Measurements from ENCODE around the gene LTBP3. TPM values are rescaled to one million over a fixed set of nuclear protein-coding genes. Genes with fewer than 3 reads are reported as not detected.

The LTBP3 gene
- total and polyA plus RNA-seq, 2 of the 13 experiments (the other 11 are each of a cell fraction or from before 2014, with no cell fraction given) = 12.2 to 68.1 TPM

GRCh38 chr11:65489035-65489705 is 69.0 kb downstream of the LTBP3 start (continued):
- TF ChIP-seq BCL3 (CRISPR knock-in tag; IDR thresholded peaks at IDR 0.05) (no peak), ZFYVE20 (CRISPR knock-in tag; IDR thresholded peaks at IDR 0.05; ENCODE audit: borderline replicate concordance, low read depth) (no peak), GATA4 (IDR thresholded peaks at IDR 0.05; ENCODE audit: borderline replicate concordance, low read depth) (no peak), ETV5 (CRISPR knock-in tag; IDR thresholded peaks at IDR 0.05; ENCODE audit: borderline replicate concordance) (peak; percentile 70), MYNN (CRISPR knock-in tag; IDR thresholded peaks at IDR 0.05; ENCODE audit: low read depth) (no peak; the same call in 1 of the 2 replicates), ZNF276 (CRISPR knock-in tag; IDR thresholded peaks at IDR 0.05; ENCODE audit: low read depth) (no peak), ZNF616 (CRISPR knock-in tag; IDR thresholded peaks at IDR 0.05; ENCODE audit: low read depth) (no peak), PRDM15 (CRISPR knock-in tag; IDR thresholded peaks at IDR 0.05) (no peak; the same call in 1 of the 2 replicates), ZBTB7B (CRISPR knock-in tag; IDR thresholded peaks at IDR 0.05) (peak; percentile 95), ZBTB37 (CRISPR knock-in tag; IDR thresholded peaks at IDR 0.05) (no peak), YY1 (IDR thresholded peaks at IDR 0.05; ENCODE audit: insufficient read depth, insufficient replicate concordance, low read depth, low read length) (peak; percentile 30), ZFP91 (CRISPR knock-in tag; IDR thresholded peaks at IDR 0.05; ENCODE audit: borderline replicate concordance) (peak; percentile 60; the same call in 1 of the 2 replicates), NFIC (IDR thresholded peaks at IDR 0.05; ENCODE audit: low read length) (0 out of 2 replicates have a peak, but pooled peaks have one; percentile 36), FOXP1 (IDR thresholded peaks at IDR 0.05) (no peak), FOXP1 (CRISPR knock-in tag; IDR thresholded peaks at IDR 0.05) (no peak)
- TF ChIP-seq, protein P1, sequence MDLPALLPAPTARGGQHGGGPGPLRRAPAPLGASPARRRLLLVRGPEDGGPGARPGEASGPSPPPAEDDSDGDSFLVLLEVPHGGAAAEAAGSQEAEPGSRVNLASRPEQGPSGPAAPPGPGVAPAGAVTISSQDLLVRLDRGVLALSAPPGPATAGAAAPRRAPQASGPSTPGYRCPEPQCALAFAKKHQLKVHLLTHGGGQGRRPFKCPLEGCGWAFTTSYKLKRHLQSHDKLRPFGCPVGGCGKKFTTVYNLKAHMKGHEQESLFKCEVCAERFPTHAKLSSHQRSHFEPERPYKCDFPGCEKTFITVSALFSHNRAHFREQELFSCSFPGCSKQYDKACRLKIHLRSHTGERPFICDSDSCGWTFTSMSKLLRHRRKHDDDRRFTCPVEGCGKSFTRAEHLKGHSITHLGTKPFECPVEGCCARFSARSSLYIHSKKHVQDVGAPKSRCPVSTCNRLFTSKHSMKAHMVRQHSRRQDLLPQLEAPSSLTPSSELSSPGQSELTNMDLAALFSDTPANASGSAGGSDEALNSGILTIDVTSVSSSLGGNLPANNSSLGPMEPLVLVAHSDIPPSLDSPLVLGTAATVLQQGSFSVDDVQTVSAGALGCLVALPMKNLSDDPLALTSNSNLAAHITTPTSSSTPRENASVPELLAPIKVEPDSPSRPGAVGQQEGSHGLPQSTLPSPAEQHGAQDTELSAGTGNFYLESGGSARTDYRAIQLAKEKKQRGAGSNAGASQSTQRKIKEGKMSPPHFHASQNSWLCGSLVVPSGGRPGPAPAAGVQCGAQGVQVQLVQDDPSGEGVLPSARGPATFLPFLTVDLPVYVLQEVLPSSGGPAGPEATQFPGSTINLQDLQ (CRISPR knock-in tag; IDR thresholded peaks at IDR 0.05) = peak; percentile 69; the same call in 1 of the 2 replicates
